Stimulated activated CD8-positive, alpha-beta memory T cell treated with anti-CD3 and anti-CD28 coated beads, Interleukin-15, amount 100 ng/mL, for 1 hour (primary cell): ENCODE measurements around the gene SLC12A9.
"Not testable (repeated sequence)": the region's sequence is repeated elsewhere in the genome, so short reads cannot be mapped to it uniquely, and the experiment has no call there.

Experiments used
- DNase-seq: peaks from one replicate; pipeline ENCODE4 v3.0.0-alpha.2; 2020; ENCODE audit warnings: low read depth

Gene SLC12A9

DNA sequence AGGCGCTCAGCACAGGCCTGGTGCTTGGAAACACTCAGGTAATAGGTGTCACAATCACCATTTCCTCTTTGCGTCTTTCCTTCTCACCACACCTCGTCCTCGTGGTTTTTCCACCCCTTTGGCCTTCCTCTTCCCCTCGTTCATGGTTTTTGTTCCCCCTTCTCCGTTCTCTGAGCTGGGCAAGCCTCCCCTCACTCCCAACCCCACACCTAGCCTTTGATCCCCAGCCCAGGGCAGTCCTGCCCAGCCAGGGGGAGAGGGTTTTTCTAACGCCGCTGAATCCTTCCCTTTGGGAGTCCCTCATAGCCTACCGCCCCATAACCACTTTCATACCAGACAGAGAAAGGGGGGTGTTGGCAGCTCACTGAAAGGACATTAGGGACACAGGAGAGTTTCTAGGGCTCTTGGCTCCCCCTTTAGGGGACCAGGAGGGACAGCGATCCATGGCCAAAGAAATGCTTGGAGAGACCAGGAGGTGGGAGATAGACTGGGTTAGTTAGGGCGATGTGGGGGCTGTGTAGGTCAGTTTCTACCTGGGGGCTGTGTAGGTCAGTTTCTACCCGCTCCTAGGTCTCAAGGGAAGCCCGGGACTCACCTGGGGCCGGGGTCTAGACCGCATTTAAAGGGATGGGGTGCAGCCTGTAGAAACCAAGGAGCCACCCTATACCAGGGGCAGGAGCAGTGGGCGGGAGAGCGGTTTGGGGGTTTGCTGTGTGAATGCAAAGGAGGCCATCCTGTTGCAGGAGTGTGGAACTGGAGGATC, 26.6 kb upstream of the SLC12A9 start:
- no peak for DNase-seq

DNA sequence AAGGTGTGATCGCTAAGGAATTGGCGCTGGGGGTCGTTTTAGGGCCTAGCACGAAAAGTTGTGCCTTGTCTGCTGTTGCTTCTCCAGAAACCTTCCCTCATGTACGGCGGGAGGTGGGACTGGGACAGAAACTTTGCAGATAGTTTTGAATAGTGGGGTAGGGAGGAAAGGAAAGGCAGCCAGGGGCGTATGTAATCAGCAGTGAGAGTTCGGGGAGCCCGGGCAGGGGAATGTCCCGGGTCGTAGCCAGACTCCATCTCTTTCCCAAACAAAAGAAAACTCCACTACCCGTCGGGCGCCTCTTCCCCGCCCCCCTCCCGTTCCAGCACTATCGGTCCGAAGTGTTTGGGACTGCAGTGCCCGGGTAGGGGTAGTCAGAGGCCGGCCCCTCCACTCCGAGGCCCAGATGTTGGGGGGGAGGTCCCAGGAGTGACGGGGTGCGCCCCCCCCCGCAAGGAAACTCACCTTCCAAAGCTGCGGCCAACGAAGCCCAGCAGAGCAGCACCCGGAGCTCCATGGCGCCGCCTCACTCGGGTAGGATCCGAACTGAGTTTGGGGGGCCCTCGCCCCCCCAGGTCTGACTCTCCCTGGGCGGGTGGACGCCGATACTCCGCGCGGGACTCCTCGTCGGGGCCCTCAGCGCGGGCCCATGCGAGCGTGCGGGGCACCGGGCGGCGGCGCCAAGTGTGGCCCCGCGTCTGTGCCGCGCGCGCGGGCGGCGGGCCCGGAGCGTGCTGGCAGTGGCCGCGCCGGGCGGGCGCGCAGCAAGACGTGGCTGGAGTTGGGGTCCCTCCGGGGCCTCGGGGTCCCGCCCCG, 25.8 kb upstream of the SLC12A9 start:
- DNase-seq, result no peak

DNA sequence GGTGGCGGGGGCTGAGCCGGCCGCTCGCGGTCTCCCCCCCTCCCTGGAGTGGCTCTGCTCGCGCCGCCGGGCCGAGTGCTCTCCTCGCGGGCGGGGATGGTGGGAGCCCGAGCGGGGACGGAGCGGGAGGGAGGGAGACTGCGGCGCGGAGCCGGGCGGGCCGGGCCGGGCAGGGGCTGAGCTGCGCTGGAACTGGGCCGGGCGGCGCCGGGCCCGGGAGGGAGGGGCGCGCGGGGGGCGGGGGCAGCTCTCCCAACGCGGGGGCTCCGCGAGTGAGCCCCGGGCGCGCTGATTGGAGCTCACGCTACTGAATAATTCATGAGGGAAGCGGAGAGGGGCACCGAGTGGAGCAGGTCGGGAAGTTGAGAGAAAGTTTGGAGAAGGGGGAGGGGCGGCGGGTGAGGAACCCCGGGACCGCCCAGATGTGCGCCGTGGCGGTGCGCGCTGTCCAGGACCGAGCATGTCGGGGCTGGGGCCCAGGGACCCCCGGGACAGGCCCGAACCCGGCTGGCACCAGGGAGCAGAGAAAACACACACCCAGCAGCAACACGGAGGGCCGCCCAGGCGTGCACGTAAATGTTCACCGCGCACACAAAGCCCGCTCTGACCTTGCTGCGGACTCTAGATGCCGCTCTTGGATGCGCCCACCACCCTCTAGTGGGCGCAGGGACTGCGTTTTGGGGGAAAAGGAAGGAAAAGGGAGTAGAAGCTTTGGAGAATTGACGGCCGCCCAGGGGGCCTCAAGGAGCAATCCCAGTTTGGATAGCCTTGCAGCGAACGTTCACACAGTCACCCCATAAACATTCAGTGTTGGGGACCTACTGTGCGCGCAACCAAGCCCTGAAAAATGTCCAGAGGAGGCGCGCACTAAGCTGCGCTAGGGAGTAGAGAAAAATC, 24.9 kb upstream of the SLC12A9 start, which contains the start of gene EPHB4:
EPHB4 (minus strand) TSS at position 194 of the 897 bp plus-strand sequence. CDS start 493 bp downstream, outside the sequence.
- no peak for DNase-seq

DNA sequence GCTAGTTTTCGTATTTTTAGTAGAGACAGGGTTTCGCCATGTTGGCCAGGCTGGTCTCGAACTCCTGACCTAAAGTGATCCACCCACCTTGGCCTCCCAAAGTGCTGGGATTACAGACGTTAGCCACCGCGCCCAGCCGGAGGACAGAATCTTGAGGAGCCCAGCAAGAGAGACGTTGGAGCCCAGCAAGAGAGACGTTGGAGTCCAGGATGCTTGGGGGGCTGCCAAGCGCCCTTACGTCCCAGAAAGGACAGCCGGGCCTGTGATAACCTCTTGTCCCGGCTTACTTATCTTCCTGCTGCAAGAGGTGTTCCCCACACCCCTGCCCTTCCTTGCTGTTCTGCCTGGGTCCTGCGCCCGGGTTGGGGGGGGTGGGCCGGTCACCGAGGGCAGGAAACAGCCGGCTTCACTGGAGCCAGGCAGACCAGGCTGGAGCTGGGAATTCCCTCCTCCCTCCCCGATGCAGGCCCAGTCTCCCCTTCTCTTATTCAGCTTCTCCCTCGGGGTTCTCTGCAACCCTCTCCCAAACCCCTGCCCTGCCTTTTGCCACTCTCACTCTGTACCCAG, 23.3 kb upstream of the SLC12A9 start:
- DNase-seq, result no peak

DNA sequence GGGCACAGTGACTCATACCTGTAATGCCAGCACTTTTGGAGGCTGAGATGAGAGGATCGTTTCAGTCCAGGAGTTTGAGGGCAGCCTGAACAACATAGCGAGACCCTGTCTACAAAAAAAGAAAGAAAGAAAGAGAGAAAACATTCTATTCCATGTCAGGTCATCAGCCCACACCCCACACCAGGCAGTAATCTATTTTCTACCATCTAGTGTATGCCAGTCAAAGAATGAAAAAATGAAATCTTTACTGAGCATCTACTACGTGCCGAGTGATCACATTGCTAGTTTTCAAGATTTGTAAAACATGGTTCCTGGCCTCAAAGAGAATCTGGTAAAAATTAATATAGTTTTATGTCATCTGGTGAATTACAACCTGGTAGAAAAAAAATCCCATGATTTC, 22.1 kb upstream of the SLC12A9 start:
- no peak for DNase-seq

DNA sequence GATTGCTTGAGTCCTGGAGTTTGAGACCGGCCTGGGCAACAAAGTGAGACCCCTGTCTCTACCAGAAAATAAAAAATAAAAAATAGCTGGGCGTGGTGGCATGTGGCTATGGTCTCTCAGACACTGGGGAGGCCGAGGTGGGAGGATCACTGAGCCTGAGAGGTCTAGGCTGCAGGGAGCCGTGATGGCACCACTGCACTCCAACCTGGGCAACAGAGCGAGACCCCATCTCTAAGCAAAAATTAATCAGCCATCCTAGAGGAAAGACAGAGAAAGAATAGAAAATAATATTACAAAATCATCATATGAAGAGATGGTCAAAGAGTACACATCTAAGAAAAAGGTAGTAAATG, 20.3 kb upstream of the SLC12A9 start:
- no peak for DNase-seq

DNA sequence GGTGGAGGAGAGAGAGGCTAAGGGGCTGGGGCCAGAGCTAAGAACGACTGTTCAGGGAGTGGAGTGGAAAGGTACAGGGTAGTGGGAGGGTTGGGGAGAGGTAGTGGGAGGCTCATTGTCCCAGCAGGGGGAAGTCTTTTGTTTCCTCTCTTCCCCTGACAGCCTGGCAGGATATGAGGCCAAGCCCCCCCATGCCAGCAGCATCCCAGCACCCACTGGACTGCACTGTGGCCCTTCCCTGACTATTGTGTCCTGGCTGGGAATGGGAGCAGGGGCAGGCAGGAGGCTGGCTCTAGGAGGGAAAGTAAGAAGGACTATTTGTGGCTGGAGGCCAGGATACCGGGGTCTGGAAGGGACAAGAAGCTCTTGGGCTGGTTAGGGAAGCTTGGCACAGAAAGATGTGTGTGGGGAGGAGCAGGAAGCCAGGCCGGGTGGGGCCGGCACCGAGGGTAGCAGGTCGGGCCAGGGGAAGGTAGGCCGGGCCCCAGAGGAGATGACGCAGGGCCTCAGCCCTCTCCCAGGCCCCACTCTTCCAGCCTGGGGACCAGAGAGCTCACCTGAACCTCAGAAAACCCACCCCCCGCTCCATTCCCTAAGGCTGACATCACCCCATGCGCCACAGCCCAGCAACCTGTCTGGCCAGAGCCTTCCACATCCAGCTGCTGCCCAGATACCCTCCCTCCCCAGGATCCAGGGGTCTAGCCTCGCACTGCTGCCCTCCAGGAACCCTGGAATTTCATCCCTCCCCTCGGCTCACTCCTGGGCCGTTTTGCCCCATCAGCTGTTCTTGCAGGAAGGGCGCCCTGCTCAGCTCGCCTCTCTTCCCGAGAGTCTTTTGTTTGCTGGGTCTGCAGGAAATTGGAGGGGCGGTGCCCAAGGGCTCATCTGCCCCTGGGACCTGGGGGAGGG, 16.4 kb upstream of the SLC12A9 start:
- DNase-seq, result no peak

DNA sequence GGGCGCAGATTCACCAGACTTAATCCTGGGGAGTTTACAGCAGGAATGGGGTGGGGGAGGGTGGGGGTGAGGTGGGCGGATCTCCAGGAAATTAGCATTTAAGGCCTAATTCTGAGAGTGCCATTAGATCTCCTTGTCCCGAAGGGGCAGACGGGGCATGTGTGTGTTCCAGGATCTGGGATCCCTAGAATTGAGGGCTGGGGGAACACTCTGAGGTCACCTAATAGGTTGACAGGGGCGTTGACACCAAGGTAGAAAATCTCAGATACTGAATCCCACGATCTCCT, 15.8 kb upstream of the SLC12A9 start:
- no peak for DNase-seq

DNA sequence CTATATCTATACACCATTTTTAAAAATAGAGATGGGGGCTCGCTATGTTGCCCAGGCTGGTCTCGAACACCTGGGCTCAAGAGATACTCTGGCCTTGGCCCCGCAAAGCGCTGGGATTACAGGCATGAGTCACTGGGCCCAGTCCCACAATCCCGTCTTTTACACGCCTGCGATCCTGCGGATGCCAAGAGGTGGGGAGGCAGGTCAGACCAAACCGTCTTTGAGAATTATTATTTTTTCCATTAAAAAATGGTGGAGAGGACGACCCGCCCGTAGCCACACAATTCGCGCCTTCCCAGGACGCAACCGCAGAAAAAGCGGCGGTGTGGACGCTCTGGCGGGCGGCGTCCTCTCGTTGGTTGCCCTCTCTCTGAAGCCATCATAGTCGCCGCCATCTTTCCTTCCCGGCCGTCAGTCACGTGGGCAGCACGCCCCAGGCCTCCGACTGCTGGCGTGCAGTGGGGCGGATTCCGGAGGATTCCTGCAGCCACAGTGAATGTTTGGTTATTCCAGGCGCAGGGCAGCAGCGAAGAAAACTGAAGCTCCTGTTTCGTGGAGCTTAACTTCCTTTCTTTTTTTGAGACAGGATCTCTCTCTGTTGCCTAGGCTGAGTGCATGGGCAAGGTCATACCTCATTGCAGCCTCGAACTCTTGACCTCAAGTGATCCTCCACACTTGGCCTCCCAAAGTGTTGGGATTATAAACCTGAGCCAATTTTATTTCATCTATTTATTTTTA, 15.2 kb upstream of the SLC12A9 start:
- peak; percentile 63 for DNase-seq

DNA sequence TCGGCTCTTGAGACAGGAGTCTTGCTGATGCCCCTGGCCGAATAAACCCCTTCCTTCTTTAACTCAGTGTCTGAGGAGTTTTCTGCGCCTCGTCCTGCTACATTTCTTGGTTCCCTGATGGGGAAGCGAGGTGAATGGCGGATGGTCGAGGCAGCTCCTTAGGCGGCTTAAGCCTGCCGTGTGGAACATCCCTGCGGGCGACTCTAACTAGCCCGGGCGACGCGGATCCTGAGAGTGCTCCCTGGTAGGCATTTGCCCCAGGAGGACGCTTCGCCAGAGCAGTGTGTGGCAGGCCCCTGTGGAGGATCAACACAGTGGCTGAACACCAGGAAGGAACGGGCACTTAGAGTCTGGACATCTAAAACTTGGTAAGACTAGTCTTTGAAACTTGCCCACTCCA, 13.2 kb upstream of the SLC12A9 start:
- no peak for DNase-seq

DNA sequence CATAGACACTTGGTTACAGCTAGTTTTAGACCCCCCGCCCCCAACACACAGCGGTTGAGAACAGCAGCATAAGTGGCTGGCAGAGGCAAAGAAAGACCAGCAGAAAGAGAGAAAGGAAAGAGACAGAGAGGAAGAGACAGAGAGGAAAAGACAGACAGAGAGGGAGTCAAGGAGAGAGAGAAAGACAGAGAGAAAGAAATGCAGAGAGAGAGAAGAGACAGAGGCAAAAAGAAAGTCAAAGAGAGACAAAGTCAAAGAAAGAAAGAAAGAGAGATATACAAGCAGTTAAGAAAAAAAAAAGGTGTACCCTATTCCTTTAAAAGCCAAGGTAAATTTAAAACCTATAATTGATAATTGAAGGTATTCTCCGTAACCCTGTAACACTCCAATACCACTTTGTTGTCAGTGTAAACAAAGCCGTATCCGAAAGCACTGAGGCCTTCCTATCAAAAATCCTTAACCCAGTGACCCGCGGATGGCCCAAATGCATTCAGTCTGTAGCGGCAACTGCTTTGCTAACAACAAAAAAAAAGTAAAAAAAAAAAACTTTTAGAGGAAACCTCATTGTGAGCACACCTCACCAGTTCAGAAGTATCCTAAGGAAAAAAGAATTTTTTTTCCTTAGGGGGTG, 11.9 kb upstream of the SLC12A9 start:
- no peak for DNase-seq

DNA sequence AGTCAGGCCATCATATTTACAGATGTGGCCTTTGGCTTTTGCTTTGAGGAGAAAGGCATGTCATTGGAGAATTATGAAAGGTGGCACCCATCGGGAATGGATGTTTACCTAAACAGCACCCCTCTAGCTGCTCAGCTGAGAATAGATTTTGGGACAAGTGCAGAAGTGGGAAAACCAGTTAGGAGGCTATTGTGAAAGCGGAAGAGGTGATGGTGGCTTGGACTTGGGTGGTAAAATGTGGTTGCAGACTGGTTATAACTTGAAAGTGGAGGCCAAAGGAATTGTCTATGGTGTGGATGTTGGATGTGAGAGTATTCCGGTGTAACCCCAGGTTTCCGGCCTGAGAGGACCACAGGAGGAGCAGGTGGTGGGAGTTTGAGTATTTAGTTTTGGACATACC, 5.2 kb upstream of the SLC12A9 start:
- DNase-seq, result no peak

DNA sequence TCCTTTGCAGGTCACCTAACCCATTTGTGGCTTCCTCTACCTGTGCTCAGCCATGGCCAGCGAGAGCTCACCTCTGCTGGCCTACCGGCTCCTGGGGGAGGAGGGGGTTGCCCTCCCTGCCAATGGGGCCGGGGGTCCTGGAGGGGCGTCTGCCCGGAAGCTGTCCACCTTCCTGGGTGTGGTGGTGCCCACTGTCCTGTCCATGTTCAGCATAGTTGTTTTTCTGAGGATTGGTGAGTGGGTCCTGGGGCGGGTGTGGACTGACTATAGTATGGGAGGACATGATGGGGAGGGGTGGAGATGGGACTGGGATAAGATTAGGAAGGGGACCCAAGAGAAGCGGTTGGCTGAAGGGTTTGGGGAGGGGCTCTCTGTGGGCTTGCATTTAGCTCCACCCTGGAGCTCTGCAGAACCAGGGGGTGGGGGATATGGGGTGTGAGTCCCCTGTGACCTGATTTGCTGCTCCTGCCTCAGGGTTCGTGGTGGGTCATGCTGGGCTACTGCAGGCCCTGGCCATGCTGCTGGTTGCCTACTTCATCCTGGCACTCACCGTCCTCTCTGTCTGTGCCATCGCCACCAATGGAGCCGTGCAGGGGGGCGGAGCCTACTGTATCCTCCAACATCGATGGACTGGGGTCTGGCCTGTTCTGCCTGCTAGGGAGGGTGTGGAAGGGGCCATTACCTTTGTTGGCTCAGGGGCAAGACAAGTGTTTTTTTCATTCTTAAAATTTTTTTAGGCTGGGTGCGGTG, 1.8 kb downstream of the SLC12A9 start:
- DNase-seq, result no peak

DNA sequence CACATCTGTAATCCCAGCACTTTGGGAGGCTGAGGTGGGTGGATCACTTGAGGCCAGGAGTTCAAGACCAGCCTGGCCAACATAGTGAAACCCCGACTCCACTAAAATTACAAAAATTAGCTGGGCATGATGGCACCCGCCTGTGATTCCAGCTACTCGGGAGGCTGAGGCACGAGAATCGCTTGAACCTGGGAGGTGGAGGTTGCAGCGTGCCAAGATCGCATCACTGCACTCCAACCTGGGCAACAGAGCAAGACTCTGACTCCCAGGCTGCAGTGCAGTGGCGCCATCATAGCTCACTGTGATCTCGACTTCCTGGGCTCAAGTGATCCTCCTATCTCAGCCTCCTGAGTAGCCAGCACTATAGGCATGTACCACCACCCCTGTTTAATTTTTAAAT, 2.4 kb downstream of the SLC12A9 start:
- not testable (repeated sequence) for DNase-seq

DNA sequence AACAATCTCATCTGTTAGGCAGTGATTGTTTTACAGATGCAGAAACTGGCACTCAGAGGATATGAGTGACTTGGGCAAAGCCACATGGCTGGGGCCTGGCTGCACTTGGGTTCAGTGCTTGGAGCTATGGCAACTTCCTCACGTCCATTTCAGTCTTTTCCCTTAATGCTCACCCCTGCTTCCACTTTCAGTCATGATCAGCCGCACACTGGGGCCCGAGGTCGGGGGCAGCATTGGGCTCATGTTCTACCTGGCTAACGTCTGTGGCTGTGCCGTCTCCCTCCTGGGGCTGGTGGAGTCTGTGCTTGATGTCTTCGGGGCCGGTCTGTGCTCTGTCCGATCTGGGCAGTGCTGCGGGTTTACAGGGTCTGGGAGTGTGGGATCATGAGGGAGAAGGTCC, 3.0 kb downstream of the SLC12A9 start:
- DNase-seq, result no peak

DNA sequence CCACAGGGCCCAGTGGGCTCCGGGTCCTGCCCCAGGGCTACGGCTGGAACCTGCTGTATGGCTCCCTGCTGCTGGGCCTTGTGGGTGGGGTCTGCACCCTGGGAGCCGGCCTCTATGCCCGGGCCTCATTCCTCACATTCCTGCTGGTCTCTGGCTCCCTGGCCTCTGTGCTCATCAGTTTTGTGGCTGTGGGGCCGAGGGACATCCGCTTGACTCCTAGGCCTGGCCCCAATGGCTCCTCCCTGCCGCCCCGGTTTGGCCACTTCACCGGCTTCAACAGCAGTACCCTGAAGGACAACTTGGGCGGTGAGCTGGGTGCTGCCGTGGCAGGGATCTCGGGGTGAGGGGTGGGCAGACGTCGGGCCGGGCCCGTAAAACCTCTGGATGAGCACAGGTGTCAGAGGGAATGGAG, 4.4 kb downstream of the SLC12A9 start:
- no peak for DNase-seq

DNA sequence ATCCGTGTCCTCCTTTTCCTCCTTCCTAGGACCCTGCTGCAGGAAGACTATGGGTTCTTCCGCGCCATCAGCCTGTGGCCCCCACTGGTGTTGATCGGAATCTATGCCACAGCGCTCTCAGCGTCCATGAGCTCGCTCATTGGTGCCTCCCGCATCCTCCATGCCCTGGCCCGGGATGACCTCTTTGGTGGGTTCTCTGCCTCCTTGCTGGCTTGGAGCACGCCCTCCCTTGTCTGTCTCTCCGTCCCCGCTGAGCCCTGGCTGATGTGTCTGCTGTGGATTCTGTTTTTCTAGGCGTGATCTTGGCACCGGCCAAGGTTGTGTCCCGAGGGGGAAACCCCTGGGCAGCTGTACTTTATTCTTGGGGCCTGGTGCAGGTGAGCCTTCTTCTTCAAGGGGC, 7.3 kb downstream of the SLC12A9 start:
- no peak for DNase-seq

DNA sequence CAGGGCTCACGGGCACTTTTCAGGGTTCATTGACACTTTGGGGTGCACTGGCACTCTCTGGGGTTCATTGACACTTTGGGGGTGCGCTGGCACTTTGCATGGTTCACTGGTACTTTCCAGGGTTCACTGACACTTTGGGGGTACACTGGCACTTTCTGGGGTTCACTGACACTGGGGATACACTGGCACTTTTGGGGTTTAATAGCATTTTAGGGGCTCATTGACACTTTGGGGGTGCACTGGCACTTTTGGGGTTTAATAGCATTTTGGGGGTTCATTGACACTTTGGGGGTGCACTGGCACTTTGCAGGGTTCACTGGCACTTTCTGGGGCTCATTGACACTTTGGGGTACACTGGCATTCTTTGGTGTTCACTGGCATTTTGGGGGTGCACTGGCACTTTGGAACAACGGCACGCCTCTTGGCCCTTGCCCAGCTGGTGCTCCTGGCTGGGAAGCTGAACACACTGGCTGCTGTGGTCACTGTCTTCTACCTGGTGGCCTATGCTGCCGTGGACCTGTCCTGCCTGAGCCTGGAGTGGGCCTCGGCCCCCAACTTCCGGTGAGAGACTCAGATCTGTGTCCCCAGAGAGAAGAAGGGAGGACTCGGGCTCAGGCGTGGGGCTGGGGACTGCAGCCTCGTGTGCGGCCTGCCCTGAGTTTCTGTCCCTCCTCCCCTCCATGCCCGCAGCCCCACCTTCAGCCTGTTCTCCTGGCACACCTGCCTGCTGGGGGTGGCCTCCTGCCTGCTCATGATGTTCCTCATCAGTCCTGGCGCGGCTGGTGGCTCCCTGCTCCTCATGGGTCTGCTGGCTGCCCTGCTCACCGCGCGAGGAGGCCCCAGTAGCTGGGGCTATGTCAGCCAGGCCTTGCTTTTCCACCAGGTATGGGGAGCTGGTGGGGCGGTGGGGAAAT, 8.4 kb downstream of the SLC12A9 start:
- DNase-seq, result no peak
